PFSK-1 (cell line): ENCODE results near the gene FRMD4A.

Source experiments
- FOXP2 ChIP-seq: optimal IDR thresholded peaks from 2 replicates; pipeline ENCODE3; 2011; ENCODE audit warnings: borderline replicate concordance, control low read depth, inconsistent platforms; ENCODE audit not compliant: insufficient read depth; ENCODE audit errors: extremely low read length, extremely low read depth
- POLR2AphosphoS5 ChIP-seq: IDR thresholded peaks from 2 replicates; pipeline ENCODE4 v1.6.1; 2012; ENCODE audit warnings: low read depth, mild to moderate bottlenecking, control low read depth, low read length, moderate library complexity
- REST ChIP-seq, 2 experiments: IDR thresholded peaks; 2 replicates each; pipeline versions ENCODE4 v1.6.1 to v1.8.0; 2011 to 2012; ENCODE audit warnings: low read depth in 2 of 2, low read length in 2 of 2, control low read depth in 1 of 2, inconsistent platforms in 1 of 2, mild to moderate bottlenecking in 1 of 2, moderate library complexity in 1 of 2; ENCODE audit not compliant: insufficient read depth in 1 of 2
- SIN3A ChIP-seq: IDR thresholded peaks from 2 replicates; pipeline ENCODE4 v1.6.1; 2012; ENCODE audit warnings: mild to moderate bottlenecking, low read length, moderate library complexity, borderline replicate concordance; ENCODE audit not compliant: insufficient read depth
- TAF1 ChIP-seq: IDR thresholded peaks from 2 replicates; pipeline ENCODE4 v1.6.1; 2012; ENCODE audit warnings: low read length, control low read depth, borderline replicate concordance; ENCODE audit not compliant: insufficient read depth

FRMD4A gene

GRCh38 chr10:14142606-14143250, 188.0 kb downstream of the FRMD4A start:
- TF ChIP-seq FOXP2 (no peak), POLR2AphosphoS5 (no peak), TAF1 (no peak), SIN3A (no peak), REST (IDR thresholded peaks at IDR 0.05; ENCODE audit: insufficient read depth in 1 of 2, low read depth in 2 of 2, low read length in 2 of 2) (no peak)

DNA sequence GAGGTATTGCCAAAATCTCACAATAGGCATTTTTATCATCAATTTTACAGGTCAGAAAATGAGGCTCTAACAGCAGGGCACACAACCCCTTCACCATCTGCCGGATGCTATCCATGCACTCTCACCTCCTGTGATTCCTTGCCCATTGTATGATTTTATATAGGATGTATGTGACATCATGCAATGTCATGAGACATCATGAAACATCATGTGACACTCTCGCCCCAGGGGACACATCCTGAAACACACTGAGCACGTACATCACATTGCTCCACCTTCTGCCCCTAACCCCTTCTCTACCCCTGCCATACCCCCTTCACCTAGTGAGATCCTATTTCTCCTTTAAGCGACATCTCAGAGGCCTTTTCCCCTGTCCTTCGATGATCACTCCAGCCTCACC, 189.4 kb downstream of the FRMD4A start:
- TF ChIP-seq SIN3A, result no peak
- no peak for TF ChIP-seq TAF1
- TF ChIP-seq FOXP2, result no peak
- no peak for TF ChIP-seq REST (IDR thresholded peaks at IDR 0.05; ENCODE audit: insufficient read depth in 1 of 2, low read depth in 2 of 2, low read length in 2 of 2)
- TF ChIP-seq POLR2AphosphoS5, result no peak

GRCh38 chr10:14137391-14137790, 193.3 kb downstream of the FRMD4A start:
- TF ChIP-seq TAF1 (no peak), POLR2AphosphoS5 (no peak), REST (IDR thresholded peaks at IDR 0.05; ENCODE audit: insufficient read depth in 1 of 2, low read depth in 2 of 2, low read length in 2 of 2) (no peak), SIN3A (no peak), FOXP2 (no peak)

DNA sequence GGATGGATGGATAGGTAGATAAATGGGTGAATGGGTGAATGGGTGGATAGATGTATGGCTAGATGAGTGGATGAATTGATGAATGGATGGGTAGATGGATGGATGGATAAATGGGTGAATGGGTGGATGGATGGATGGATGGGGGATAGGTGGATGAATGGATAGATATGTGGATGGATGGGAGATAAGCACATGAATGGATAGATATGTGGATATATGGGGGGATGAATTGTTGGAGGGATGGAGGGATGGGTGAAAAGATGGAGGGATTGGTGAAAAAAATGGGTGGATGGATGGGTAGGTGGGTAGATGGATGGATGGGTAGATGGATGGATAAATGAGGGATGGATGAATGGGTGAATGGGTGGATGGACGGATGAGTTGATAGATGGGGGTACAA, 196.4 kb downstream of the FRMD4A start:
- TF ChIP-seq POLR2AphosphoS5 (no peak), FOXP2 (no peak), TAF1 (no peak), REST (IDR thresholded peaks at IDR 0.05; ENCODE audit: insufficient read depth in 1 of 2, low read depth in 2 of 2, low read length in 2 of 2) (no peak), SIN3A (no peak)
